K562 treated with DMSO at 1 percent for 48 hours (cell line): ENCODE results near the gene P2RY10. TPM values are rescaled to one million over a fixed set of nuclear protein-coding genes. Genes with fewer than 3 reads are reported as not detected.

Experiments
- total RNA-seq: library from RNA; unstranded; fragments of 300-600 nt; gene quantifications from 2 replicates; pipeline ENCODE4 v1.2.3, GENCODE V29; 2022; ENCODE audit warnings: low replicate concordance; ENCODE audit errors: extremely low read depth

The P2RY10 gene, protein sequence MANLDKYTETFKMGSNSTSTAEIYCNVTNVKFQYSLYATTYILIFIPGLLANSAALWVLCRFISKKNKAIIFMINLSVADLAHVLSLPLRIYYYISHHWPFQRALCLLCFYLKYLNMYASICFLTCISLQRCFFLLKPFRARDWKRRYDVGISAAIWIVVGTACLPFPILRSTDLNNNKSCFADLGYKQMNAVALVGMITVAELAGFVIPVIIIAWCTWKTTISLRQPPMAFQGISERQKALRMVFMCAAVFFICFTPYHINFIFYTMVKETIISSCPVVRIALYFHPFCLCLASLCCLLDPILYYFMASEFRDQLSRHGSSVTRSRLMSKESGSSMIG
- not detected in 2 replicates for total RNA-seq

DNA sequence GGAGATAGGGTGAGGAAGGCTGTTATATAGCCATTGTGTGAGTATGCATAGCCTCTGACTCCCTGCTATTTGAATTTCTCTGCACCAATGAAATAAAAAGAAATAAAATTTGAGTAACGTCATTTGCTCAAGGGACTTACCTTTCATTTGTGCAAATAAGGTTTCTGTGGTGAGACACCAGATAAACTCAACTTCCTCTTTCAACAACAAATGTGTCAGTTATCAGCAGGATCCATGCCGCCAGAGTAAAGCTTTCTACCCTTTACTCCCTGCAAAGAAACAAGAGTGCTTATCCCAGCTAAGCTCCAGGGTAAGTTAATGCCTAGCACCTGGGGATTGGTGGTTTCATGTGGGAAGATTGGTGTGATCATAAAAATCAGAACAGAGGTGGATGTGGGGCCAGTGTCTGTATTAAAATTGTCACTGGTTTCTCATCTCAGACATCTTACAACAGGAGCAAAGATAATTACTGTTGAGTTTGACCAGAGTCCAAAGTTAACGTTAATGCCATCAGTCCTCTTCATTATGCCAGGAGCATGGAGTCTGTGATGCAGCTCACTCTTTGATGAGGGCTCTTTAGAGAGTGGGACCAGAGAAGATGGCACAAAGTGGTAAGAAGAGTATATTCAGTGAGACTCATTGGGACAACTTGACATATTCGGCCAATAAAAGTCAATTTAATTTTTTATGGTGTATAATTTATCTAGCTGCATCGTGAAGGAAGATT is at the start of gene P2RY10:
P2RY10 (plus strand) TSS at position 206 of the 727 bp plus-strand sequence. CDS start 15,130 bp downstream, outside the sequence.

Other genes starting within 250 kb of the P2RY10 start
- not detected in 2 replicates for gene LPAR4, start 197.7 kb upstream of the P2RY10 start, total RNA-seq
- not detected in 2 replicates for gene GPR174, start 199.3 kb downstream of the P2RY10 start, total RNA-seq